HG03196 (cell line): ENCODE data around the gene UNC5B.

ENCODE experiments used
- ATAC-seq: cut with Tn5 transposase; IDR thresholded peaks from one replicate; pipeline ENCODE4 v1.9.1; 2021; ENCODE audit not compliant: unreplicated experiment

UNC5B gene

DNA sequence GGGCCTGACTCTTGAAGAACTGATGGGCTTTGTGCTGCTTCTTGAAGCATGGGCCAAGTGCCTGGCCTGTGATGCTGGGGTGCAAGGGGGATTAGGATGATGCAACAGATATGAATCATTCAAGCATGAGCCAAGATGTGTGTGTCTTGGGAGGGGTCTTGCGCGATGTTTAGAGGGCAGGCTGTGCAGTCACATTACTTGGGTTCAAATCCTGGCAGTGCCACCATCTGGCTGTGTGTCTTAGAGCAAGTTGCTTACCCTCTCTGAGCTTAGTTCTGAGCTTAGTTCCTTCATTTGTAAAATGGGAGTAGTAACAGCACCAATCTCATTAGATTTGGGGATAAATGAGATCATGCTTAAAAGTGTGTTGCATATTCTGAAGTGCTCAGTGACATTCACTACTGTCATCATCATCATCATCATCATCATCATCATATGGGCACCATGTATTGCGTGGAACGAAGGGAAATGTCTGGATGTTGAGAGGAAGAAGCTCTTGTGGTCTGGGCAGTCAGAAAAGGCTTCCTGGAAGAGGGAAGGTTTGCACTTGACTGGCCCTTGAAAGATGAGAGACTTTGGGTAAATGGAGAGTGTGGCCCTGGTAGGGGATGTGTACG is 9.3 kb downstream of the UNC5B start:
- ATAC-seq: no peak

DNA sequence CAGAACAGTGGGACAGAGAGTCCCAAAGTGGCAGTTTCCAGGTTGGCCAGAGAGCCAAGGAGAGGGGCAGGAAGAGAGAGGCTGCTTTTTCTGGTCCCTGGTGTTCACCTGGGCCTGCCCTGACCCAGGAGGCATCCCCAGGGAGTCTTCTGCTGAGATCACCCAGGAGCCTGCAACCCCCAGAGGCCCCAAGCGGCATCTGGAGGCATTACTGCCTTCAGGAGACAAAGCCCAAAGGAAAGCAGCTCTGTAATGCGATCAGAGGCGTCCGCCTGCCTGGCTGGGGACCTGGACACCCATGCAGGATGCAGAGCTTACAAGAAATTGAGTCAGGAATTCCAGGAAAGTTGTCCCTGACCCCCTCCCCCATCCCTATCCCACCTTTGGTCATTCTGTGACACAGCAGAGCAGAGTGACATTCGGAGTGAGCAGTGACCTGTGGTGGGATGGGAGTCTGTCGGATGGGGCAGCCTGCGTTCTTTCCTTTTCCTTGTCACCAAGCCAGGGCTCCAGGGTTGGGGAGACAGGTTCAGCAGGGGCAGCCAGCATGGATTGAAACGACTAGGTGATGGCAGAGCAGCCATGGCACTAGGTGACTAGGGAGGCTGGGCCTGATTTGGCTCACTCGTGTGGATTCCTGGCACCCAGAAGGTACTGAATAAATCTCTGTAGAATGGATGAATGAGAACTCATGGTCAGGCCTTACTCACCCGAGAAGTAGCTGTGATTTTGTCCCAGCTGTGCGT is 10.4 kb downstream of the UNC5B start:
- ATAC-seq: no peak

DNA sequence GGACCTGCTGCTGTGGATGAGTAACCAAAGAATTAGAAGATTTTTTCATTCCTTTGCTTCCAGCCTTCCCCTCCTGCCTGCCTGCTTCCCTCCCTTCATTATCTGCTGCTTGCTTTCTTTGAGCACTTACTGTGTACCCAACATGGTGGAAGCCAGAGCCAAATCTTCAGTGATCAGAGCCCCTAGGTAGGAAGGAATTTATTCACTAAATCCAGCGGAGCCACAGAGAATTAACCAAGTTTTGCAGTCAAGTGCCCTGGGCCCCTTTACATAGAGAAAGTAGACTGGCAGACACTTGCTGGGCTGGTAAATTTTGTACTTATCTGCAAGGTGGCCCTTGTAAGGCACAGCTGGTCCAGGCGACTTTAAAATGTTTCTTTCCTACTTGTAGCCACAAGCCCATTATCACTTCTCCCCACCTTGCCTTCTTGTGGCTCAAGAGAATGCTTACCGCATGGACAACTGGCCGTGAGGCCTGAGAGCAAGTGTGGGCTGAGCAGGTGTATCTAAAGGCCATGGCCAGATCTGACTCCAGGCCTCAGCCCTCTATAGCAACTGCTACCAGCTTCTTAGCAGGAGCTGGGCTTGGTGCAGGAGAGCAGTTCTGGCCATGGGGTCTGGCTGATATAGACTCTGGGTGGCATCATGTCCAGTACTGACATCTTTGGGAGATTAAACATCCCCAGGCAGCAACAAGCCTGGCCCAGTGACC is 11.1 kb downstream of the UNC5B start:
- no peak for ATAC-seq

DNA sequence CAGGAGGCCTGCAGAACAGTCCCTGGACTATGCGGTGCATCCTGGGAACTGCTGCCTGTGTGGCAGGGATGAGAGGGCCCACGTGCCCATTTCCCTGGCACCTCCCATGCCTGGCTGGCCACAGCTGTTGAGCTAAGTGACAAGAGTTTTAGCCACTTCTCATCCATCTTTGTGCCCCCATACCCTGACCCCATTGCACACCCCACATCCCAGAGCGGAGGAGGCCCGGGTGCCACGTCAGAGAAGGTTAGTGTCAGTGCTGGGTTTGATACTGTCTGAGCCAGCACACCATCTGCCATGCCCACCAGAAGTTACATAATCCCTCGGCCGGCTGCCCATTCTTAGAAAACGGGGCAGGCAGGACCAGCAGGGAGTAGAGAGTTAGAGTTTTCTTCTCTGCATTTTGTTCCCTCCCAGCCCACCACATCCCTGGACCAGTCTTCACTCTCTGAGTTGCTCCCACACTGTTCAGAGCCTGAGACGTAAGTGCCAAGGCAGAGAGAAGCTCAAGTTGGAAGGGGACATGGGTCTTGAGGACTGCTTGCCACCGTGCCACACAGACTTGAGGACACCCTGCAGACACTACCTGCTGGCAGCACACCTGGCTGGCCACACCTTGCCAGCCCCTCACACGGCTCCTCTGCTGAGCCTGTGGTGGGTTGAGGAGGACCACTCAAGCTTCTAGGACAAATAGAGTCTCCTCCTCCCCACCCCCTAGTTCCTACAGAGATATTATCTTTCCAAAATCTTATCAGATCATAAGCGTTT is 13.1 kb downstream of the UNC5B start:
- ATAC-seq: no peak

DNA sequence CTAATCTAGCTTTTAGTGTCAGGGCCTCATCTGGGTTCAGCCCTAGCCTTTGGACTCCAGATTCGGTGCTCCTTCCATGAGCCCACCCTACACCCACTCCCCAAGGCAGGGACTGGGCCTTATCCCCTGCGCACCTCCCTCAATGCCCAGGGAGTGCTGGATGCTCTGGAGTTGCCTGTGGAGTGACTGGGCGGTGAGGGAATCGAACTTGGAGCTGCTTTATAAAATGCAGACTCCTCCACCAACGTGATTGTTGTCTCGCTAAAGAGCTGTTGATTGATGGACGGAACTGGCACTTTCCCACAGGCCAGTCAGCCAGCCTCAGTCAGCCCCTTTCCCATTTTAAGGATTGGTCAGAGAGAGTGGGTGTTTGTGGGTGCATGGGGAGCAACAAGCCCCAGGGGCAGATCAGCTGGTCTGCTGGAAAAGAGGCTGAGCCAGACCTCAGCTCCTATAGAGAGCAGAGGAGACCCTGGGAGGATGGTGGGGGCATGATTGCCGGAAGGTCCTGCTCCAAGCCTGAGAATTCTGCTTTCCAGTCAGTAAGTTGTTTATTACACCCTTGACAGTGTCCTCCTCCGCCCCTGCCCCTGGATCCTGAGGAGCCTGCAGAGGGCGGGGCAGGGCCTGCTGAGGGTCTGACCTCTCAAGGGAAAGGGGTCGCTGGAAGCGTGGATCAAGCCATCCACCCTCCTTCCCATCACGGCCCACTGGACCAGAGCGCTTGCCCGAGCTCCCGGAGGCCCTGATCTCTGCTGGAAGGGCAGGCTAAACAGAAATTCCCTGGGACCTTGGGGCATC is 16.7 kb downstream of the UNC5B start:
- no peak for ATAC-seq

DNA sequence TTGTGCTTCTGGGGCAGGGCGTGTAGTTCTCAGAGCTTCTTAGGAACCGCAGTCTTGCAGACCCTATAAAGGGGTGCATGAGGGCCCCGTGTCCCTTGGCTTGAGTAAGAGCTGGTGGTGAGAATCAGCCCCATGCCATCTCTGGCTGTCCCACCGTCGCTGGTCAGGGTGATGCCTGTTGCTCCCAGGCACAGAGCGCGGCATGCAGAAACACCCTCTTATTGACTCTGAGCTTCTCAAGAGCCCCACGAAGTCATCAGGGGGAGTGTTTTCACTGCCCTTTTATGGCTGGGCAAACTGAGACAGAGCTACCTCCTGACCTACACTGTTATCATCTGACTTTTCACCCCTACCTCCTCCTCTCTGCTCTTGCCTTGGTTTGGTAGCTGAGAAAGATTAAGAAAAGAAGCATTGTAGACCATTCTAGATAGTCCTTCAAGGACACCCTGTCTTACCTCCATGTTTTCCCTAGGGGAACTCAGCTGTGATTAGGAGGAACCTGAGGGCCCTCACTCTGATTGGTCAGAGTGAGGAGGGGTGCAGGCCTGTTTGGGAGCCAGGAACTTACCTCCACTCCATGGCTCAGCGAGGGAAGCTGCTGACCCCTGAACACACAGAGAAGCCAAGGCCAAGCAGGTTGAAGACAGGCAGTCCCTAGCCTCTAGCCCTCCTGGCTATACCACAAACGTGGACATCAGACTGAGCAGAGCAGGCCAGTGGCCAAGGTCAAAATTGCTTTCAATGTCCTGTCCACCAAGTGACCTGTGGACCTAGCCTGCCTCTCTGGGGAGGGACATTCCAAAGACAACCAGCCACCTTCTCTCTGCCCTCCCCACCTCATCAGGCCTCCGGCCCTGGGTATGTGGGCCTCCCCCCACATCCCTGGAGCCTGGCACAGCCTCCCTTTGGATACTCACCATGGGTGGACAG is 17.6 kb downstream of the UNC5B start:
- no peak for ATAC-seq

DNA sequence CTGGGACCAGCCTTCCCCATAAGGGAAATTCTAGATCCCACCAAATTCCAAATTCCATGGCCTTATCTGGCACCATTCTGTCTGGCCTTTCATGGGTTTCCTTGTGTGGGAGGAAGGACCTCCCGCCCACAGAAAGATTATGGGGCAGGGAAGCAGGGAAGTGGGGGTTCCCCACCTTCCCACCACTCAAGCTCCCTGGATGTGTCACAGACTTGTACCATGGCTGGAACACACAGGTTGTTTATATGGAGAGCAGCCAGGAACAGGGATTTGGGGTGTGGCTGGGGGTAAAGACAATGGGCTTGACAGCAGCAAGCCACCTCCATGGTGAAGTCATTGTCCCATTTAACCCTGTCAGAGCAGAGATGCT is 18.3 kb downstream of the UNC5B start:
- no peak for ATAC-seq

DNA sequence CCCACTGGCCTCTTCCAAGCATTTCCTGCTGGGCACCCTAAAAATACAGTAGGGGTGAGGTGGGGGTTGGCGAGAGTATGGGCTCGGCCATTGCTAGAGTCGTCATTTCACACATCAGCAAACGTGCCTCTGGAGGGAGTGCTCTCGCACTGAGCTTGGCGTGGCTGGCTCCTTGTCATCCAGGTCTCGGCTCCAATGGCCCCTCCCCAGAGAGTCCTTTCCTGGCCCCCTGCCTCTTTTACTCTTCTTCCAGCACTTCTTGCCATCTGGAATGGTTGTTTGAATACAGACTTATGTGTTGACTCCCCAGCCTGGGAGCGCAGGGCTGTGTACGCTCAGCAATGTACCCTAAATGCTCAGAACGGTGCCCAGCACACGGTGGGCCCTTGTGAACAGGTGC is 18.8 kb downstream of the UNC5B start:
- no peak for ATAC-seq

DNA sequence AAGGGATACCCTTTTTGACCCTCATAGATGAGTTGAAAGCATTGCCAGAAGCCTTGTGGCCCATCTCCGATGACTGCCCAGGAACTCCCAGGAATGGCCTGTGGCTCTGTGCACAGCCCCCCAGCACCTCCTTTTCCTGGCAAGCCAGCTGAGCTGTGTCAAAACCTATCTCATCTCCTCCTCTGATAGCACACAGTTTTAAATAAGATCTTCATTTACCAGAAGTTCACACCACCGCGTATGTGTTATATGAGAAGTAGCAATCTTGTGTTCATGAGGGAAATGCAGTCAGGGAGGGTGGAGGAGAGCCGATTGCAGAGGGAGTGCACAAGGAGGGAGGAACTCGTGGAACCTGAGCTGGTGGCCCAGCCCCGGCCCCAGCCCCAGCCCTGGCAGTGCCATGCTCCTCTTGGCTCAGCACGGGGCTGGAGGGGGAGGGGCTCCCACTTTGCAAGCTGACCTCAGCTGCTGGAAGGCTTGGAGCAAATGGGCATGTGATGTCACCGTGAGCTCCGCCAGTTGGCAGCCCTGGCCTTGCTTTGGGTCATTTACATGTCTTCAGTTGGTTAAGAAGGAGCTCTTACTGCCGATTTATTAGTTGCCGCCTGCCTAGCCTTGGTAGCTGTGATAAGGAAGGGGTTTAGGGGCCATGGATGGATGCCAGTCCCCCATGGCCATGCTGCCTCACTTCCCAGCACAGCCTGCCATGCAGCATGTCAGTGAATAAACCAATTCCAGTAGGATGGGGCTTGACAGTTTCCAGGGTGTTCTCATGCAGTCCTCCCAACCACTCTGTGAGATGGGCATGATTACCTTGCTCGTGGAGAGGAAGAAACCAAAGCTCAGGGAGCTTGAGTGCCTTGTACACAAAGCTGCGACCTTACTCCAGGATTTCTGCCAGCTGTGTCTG is 20.0 kb downstream of the UNC5B start:
- ATAC-seq: no peak

DNA sequence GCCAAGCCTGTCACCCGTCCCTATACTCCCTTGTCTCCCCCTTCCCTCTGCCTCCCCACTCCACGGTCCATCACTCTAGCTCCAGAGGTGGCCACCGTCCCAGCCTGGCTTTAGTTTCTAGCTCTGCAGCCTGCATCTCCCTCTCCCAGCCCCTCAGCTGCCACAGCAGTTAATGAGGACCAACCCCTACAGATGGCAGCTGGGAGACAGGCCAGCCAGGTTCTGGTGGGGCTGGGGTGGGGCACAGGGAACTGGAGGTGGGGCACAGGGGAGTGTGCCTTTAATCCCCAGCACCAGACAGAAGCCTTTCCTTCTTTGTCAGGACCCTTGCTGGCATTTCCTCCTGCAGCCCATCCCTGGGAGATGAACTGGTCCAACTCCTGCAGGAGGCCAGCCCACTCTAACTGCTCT is 21.1 kb downstream of the UNC5B start:
- ATAC-seq: no peak

DNA sequence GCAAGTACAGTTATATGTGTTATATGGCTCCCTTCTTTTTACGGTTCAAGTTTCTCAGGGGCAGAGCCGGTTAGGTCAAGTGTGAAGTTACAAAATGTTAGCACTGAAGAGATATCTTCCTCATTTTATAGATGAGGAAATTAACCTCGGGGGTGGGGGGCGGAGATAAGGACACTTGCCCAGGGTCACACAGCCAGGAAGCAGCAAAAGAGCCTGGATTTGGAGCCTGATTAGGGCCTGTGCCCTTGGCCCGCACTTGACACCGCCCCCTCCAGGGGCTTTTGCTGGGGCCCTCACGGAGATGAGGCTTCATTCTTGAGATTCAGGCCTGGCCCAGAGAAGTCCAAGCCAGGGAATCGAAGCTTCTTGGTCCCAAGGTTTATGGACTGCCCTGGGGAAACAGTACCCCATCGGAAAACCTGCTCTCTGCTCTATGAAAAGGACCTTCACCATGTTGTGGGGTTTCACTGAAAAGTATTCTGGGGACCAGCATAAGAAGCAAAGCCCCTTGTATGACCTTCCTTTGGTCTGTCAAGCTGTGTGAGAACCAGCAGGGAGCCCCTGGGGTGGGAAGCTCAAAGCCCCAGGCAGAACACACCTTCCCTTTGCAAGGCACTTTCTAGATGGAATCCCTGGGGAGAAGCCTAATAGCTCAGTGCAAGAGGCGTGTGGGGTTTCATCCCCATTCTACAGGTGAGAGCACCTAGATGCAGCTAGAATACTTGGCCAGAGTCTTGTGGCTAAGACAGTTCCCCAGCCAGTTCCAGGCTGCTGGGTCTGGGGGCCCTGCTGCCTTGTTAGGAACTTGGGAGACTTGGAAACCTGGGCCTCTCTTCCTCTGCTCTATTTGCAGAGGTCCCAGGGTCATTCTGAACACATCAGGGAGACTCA is 21.9 kb downstream of the UNC5B start:
- ATAC-seq: no peak

DNA sequence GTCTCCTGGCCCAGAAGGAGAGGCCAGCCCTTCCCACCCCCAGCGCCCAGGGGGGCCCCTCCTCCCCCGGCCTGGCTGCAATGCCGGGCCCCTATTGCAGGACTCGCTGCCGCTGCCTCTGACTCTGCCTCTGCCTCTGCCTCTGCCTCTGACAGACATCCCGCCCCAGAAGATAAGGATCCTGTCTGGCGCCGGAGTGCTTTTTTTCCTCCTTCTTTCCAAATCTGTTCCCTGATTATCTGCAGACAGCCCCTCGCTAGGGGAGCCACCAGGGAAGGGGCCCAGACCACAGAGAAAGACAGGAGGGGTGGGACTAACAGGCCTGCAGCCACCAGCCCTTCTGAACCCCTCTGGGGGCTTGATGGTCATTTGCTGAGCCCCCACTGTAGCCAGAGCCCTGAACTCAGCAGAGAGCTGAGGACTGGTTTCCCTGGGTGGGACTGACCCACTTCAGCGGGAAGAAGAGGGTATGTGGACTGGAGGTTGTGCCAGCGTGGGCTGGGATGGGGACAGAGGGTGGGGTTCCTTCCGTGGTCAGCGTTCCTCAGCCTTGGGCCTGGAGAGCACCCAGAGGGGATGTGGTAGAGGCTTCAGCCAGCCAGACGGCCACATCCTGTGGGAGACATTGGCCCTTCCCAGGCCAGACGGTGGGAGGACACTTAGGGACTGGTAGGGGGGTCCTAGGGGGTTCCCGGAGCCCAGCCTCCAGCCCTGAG is 22.8 kb downstream of the UNC5B start:
- ATAC-seq: no peak

DNA sequence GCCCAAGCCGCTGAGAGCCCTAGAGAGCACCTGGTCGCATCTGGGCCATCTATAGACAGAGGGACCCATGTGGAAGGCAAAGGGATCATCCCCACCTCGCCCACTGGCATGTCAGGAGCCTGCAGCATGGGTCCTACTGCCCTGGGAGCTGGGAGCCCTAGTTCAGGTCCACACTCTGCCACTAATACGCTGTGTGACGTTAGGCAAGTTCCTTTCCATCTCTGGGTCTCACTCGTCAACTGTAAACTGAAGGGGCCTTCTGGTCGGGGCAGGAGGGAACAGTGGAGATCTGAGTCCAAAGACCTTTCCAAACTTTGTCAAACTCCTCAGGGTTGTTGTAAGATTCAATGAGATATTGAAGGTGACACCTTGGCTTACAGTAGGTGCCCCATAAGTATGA is 23.4 kb downstream of the UNC5B start:
- no peak for ATAC-seq

DNA sequence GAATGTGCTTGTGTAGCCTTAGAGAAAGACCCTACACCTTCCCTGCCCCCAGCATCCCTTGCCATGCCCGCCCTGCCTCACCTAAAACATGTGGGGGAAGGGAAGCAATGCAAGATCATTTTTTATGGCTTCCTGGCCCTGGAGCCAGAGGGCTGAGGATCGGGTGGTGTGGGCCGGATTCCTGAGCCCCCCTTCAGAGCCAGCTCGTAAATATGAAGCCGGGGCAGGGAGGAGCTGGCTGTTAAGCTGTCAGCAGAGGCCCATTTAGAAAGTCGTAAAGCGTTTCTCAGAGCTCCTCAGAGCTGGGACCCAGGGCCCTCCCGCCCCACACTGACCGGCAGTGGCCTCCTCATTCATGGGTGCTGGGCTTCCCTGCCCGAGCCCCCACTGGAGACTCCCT is 23.9 kb downstream of the UNC5B start:
- ATAC-seq: no peak

DNA sequence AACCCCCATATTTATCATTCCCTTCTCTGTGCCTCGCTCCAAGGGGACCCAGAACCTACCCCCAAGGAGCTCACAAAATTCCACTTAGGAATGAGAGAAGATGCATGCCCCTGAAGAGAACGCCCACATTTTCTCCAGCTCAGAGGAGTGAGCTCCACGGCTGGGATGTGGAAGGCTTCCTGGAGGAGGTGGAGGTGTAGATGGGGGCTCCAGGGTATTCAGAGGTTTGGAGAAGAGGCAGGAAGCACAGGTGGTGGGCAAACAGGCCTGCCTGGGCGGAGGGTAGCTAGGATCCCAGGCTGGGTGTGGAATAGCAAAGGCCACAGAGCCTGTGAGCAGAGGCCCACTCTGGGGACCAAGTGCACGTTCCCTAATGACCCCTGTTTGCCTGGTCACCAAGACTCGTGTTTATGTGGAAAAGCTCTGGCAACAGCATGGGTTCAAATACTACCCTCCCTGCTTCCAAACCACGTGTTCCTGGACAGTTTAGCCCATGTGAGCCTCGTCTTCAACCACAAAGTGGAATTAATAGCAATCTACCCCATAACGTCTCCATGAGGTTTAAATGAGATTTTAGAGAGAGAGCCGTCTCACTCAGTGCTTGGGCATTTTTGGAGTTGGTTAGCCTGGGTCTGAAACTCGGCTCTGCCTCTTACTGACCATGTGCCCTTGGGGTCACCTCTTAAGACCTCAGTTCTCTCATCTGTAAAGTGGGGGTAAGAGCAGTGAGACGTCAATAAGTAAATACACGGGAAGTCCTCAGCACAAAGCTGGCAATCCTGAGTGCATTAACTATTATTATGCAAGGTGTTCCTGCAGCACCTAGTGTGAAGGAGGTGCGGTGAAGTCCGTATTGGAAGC is 24.7 kb downstream of the UNC5B start:
- ATAC-seq: no peak
